HEK293 (cell line): ENCODE data around the gene GALNTL6.

Experiments used
- CTCF ChIA-PET: fragments of 350-600 bp; formaldehyde crosslinking; extraction: SDS; loops from one replicate; lab custom pipeline; 2021; ENCODE audit warnings: antibody characterized with exemption; lab: Yijun Ruan, JAX
- POLR2A ChIA-PET: fragments of 300-600 bp; formaldehyde crosslinking; extraction: SDS; loops from one replicate; lab custom pipeline; 2020; ENCODE audit warnings: antibody characterized with exemption, inconsistent platforms; lab: Yijun Ruan, JAX
- H3K27ac ChIP-seq: fragments of 200-500 bp; sonication (Bioruptor generic); 2 replicates; pipeline ENCODE4 v1.5.1; 2014; ENCODE audit warnings: low read depth, low read length, control low read depth, inconsistent platforms; ENCODE audit errors: extremely low read depth
- H3K36me3 ChIP-seq, 2 experiments: fragments of 200-500 bp in 1 of 2; sonication (Bioruptor generic) in 1 of 2; 1 replicate in 1 of 2; 2 replicates in 1 of 2; pipeline ENCODE4 v1.5.1; 2014 to 2017; ENCODE audit warnings: inconsistent platforms in 2 of 2, low read length in 2 of 2; ENCODE audit not compliant: control insufficient read depth in 2 of 2, insufficient read depth in 1 of 2
- H3K4me1 ChIP-seq: fragments of 200-500 bp; sonication (Bioruptor generic); 2 replicates; pipeline ENCODE4 v1.5.1; 2014; ENCODE audit warnings: mild to moderate bottlenecking, low read length, inconsistent platforms; ENCODE audit not compliant: control insufficient read depth, insufficient read depth
- H3K4me3 ChIP-seq: 2 replicates; pipeline ENCODE4 v1.5.1; 2011; ENCODE audit warnings: low read depth, mild to moderate bottlenecking, control low read depth, low read length, moderate library complexity
- H3K9me3 ChIP-seq: fragments of 200-500 bp; sonication (Bioruptor generic); 2 replicates; pipeline ENCODE4 v1.5.1; 2014; ENCODE audit warnings: low read depth, low read length, inconsistent platforms; ENCODE audit not compliant: control insufficient read depth, insufficient read depth
- CTCF ChIP-seq: fragments of 450-650 bp; formaldehyde crosslinking; IDR thresholded peaks from 2 replicates; pipeline ENCODE4 v1.5.1; 2016; ENCODE audit warnings: missing biosample characterization, missing genetic modification characterization
- KLF9 ChIP-seq: fragments of 450-650 bp; formaldehyde crosslinking; IDR thresholded peaks from 2 replicates; pipeline ENCODE4 v1.5.1; 2016; ENCODE audit warnings: missing biosample characterization, missing genetic modification characterization, low read depth
- MZF1 ChIP-seq: fragments of 450-650 bp; formaldehyde crosslinking; IDR thresholded peaks from 2 replicates; pipeline ENCODE4 v1.5.1; 2017; ENCODE audit warnings: missing biosample characterization, missing genetic modification characterization, borderline replicate concordance
- ZFP41 ChIP-seq: fragments of 450-650 bp; formaldehyde crosslinking; IDR thresholded peaks from 2 replicates; pipeline ENCODE4 v1.5.1; 2016; ENCODE audit warnings: missing biosample characterization, missing genetic modification characterization, borderline replicate concordance
- ZFP69B ChIP-seq: fragments of 450-650 bp; formaldehyde crosslinking; IDR thresholded peaks from 2 replicates; pipeline ENCODE4 v1.5.1; 2016; ENCODE audit warnings: missing biosample characterization, missing genetic modification characterization
- ZNF10 ChIP-seq: fragments of 450-650 bp; formaldehyde crosslinking; IDR thresholded peaks from 2 replicates; pipeline ENCODE4 v1.5.1; 2017; ENCODE audit warnings: missing biosample characterization, missing genetic modification characterization
- ZNF133 ChIP-seq: fragments of 450-650 bp; formaldehyde crosslinking; IDR thresholded peaks from 2 replicates; pipeline ENCODE4 v1.5.1; 2016; ENCODE audit warnings: missing biosample characterization, missing genetic modification characterization
- ZNF16 ChIP-seq: fragments of 450-650 bp; formaldehyde crosslinking; IDR thresholded peaks from 2 replicates; pipeline ENCODE4 v1.5.1; 2016; ENCODE audit warnings: low read depth, missing biosample characterization, missing genetic modification characterization
- ZNF23 ChIP-seq: fragments of 450-650 bp; formaldehyde crosslinking; IDR thresholded peaks from 2 replicates; pipeline ENCODE4 v1.5.1; 2016; ENCODE audit warnings: missing biosample characterization, missing genetic modification characterization, borderline replicate concordance
- ZNF324 ChIP-seq: fragments of 450-650 bp; formaldehyde crosslinking; IDR thresholded peaks from 2 replicates; pipeline ENCODE4 v1.5.1; 2016; ENCODE audit warnings: missing biosample characterization, missing genetic modification characterization
- ZNF391 ChIP-seq: fragments of 450-650 bp; formaldehyde crosslinking; IDR thresholded peaks from 2 replicates; pipeline ENCODE4 v1.5.1; 2016; ENCODE audit warnings: low read depth, missing biosample characterization, missing genetic modification characterization, borderline replicate concordance
- ZNF513 ChIP-seq: fragments of 450-650 bp; IDR thresholded peaks from 2 replicates; pipeline ENCODE4 v1.5.1; 2018; ENCODE audit warnings: missing biosample characterization, missing genetic modification characterization
- ZNF670 ChIP-seq: fragments of 450-650 bp; formaldehyde crosslinking; IDR thresholded peaks from 2 replicates; pipeline ENCODE4 v1.5.1; 2016; ENCODE audit warnings: missing biosample characterization, missing genetic modification characterization, low read depth
- ZSCAN16 ChIP-seq: fragments of 450-650 bp; formaldehyde crosslinking; IDR thresholded peaks from 2 replicates; pipeline ENCODE4 v1.5.1; 2016; ENCODE audit warnings: missing biosample characterization, missing genetic modification characterization
- TF ChIP-seq, protein P1 (sequence below): fragments of 450-650 bp; formaldehyde crosslinking; IDR thresholded peaks from 2 replicates; pipeline ENCODE4 v1.5.1; 2016; ENCODE audit warnings: missing biosample characterization, missing genetic modification characterization
- TF ChIP-seq, protein P2 (sequence below): fragments of 450-650 bp; formaldehyde crosslinking; IDR thresholded peaks from 2 replicates; pipeline ENCODE4 v1.5.1; 2017; ENCODE audit warnings: missing biosample characterization, missing genetic modification characterization

The GALNTL6 gene

GRCh38 chr4:172168888-172169287 is 355.7 kb downstream of the GALNTL6 start (continued):
- TF ChIP-seq, protein P1, sequence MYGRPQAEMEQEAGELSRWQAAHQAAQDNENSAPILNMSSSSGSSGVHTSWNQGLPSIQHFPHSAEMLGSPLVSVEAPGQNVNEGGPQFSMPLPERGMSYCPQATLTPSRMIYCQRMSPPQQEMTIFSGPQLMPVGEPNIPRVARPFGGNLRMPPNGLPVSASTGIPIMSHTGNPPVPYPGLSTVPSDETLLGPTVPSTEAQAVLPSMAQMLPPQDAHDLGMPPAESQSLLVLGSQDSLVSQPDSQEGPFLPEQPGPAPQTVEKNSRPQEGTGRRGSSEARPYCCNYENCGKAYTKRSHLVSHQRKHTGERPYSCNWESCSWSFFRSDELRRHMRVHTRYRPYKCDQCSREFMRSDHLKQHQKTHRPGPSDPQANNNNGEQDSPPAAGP (tag by site-specific recombination): no peak
- TF ChIP-seq ZNF133: no peak
- no peak for TF ChIP-seq ZNF10 (tag by site-specific recombination)
- TF ChIP-seq ZSCAN16 (tag by site-specific recombination): no peak
- TF ChIP-seq ZFP69B (tag by site-specific recombination): no peak
- TF ChIP-seq, all 188 proteins: peak for 0

DNA sequence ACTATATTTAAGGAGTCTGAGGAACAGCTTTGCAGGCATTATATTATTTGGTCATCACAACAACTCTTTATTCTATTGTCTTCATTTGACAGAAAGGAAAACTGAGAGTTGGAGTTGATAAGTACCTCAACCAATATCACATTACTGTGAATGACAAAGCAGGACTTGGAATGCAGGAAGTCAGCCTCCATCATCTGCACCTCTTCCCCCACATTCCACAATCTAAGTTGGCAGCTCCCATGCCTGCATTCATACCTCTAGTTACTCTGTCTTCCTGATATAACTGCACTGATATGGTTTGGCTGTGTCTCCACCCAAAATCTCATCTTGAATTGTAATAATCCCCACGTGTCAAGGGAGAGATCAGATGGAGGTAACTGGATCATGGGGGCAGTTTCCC is 356.7 kb downstream of the GALNTL6 start:
- ChIA-PET CTCF (no interaction called here), POLR2A (no interaction called here)
- TF ChIP-seq ZFP41 (tag by site-specific recombination) (no peak), ZNF391 (tag by site-specific recombination) (no peak), ZNF513 (tag by site-specific recombination) (no peak), ZNF670 (tag by site-specific recombination) (no peak), ZNF23 (no peak), KLF9 (tag by site-specific recombination) (no peak)
- TF ChIP-seq, protein P2, sequence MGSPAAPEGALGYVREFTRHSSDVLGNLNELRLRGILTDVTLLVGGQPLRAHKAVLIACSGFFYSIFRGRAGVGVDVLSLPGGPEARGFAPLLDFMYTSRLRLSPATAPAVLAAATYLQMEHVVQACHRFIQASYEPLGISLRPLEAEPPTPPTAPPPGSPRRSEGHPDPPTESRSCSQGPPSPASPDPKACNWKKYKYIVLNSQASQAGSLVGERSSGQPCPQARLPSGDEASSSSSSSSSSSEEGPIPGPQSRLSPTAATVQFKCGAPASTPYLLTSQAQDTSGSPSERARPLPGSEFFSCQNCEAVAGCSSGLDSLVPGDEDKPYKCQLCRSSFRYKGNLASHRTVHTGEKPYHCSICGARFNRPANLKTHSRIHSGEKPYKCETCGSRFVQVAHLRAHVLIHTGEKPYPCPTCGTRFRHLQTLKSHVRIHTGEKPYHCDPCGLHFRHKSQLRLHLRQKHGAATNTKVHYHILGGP (tag by site-specific recombination): no peak
- Histone ChIP-seq H3K4me1 (no peaks in the 10 kb centered on the region), H3K9me3 (no peaks in the 10 kb centered on the region), H3K27ac (no peak overlapping the region), H3K36me3 (no peaks in the 10 kb centered on the region), H3K4me3 (no peak overlapping the region)

DNA sequence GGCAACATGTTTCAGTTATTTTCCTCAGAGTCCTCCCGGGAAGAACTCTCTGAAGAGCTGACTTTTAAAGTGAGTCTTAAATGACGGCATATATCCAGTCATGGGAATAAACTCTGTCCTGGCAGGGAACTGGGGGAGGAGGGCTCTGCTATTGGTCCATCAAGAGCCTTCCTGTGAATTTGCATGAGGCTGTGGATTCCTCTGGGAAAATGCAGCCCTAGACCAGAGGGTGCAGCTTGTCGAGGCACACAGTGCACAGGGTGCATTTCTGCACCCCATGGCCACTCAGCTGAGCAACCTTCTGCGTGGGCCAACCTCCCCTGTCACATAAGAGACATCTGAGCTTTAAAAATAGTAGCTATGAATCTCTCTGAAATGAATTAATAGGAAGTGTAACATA is 360.0 kb downstream of the GALNTL6 start:
- CTCF ChIA-PET: no interaction called here
- no peak for TF ChIP-seq ZNF324 (tag by site-specific recombination)
- no peak for TF ChIP-seq CTCF (tag by site-specific recombination)
- no peak for TF ChIP-seq ZNF16 (tag by site-specific recombination)
- TF ChIP-seq MZF1 (tag by site-specific recombination): no peak
- Histone ChIP-seq H3K9me3 (no peaks in the 10 kb centered on the region), H3K27ac (no peak overlapping the region), H3K36me3 (no peaks in the 10 kb centered on the region), H3K4me1 (no peaks in the 10 kb centered on the region), H3K4me3 (no peak overlapping the region)
- POLR2A ChIA-PET: no interaction called here
